Endothelial cell of umbilical vein (primary cell): ENCODE data around the gene MLF2. TPM values are rescaled to one million over a fixed set of nuclear protein-coding genes. Genes with fewer than 3 reads are reported as not detected.

Experiments used
- BruUV-seq: library from RNA; stranded (reverse); fragments of 400-500 nt; replicated peaks from 2 replicates; lab custom pipeline; 2021; lab: Mats Ljungman, UMichigan
- CTCF ChIA-PET: fragments of 300-600, 350-600 bp; sonication (Branson Sonifier 250); formaldehyde crosslinking; loops from one replicate; lab custom pipeline; 2021; ENCODE audit warnings: antibody characterized with exemption, inconsistent platforms; lab: Charles Lee
- POLR2A ChIA-PET: fragments of 300-600, 350-600 bp; sonication (Branson Sonifier 250); formaldehyde crosslinking; loops from one replicate; lab custom pipeline; 2021; ENCODE audit warnings: antibody characterized with exemption, inconsistent platforms; lab: Charles Lee
- DNase-seq: peaks from one replicate; pipeline ENCODE4 v3.0.0-alpha.2; 2011; ENCODE audit warnings: low read depth, low spot score
- FAIRE-seq: peaks from 2 replicates; lab custom pipeline; 2011; peaks lifted over from hg19 to GRCh38; lab: Jason Lieb, UNC
- H2AFZ ChIP-seq: 2 replicates; pipeline ENCODE4 v1.6.0; 2012; ENCODE audit warnings: low read depth, low read length, control low read depth, inconsistent platforms
- H3K27ac ChIP-seq: 2 replicates; pipeline ENCODE4 v1.5.1; 2011; ENCODE audit warnings: low read depth, mild to moderate bottlenecking, control low read depth, low read length, moderate library complexity; ENCODE audit not compliant: insufficient read depth
- H3K27me3 ChIP-seq, 2 experiments: 2 replicates each; pipeline versions ENCODE4 v1.6.0 to v1.6.1; 2011; ENCODE audit warnings: low read length in 2 of 2, mixed read lengths in 1 of 2; ENCODE audit not compliant: control insufficient read depth in 2 of 2, insufficient read depth in 2 of 2
- H3K36me3 ChIP-seq, 2 experiments: 2 replicates in 1 of 2; 3 replicates in 1 of 2; pipeline ENCODE4 v1.5.1; 2011; ENCODE audit warnings: low read length in 2 of 2, mild to moderate bottlenecking in 1 of 2, moderate library complexity in 1 of 2; ENCODE audit not compliant: control insufficient read depth in 2 of 2, insufficient read depth in 2 of 2; ENCODE audit errors: extremely low read depth in 1 of 2
- H3K4me1 ChIP-seq: 3 replicates; pipeline ENCODE4 v1.5.1; 2011; ENCODE audit warnings: mild to moderate bottlenecking, low read length; ENCODE audit not compliant: control insufficient read depth, insufficient read depth; ENCODE audit errors: extremely low read depth
- H3K4me2 ChIP-seq: 2 replicates; pipeline ENCODE4 v1.6.1; 2011; ENCODE audit warnings: low read length, control low read depth, mixed read lengths; ENCODE audit not compliant: insufficient read depth
- H3K4me3 ChIP-seq, 3 experiments: fragments of 200-600 bp in 1 of 3; sonication (generic), shearing (Covaris generic) in 1 of 3; replicated peaks in 1 of 3; 2 replicates each; pipeline ENCODE4 v1.5.1; 2011 to 2016; ENCODE audit warnings: control low read depth in 3 of 3, low read length in 3 of 3, mild to moderate bottlenecking in 2 of 3, inconsistent platforms in 1 of 3, low read depth in 1 of 3, moderate library complexity in 1 of 3; ENCODE audit not compliant: insufficient read depth in 1 of 3
- H3K79me2 ChIP-seq: 2 replicates; pipeline ENCODE4 v1.6.0; 2012; ENCODE audit warnings: low read length, inconsistent platforms; ENCODE audit not compliant: control insufficient read depth, insufficient read depth
- H3K9ac ChIP-seq: replicated peaks from 2 replicates; pipeline ENCODE3; 2011; ENCODE audit warnings: low read length, control low read depth; ENCODE audit not compliant: insufficient read depth; ENCODE audit errors: extremely low read depth
- H3K9me1 ChIP-seq: replicated peaks from 3 replicates; pipeline ENCODE4 v1.6.0; 2011; ENCODE audit warnings: mild to moderate bottlenecking, low read length; ENCODE audit not compliant: control insufficient read depth, insufficient read depth; ENCODE audit errors: extremely low read depth
- H3K9me3 ChIP-seq: replicated peaks from 2 replicates; pipeline ENCODE4 v1.5.1; 2012; ENCODE audit warnings: low read length, inconsistent platforms; ENCODE audit not compliant: control insufficient read depth, insufficient read depth
- H4K20me1 ChIP-seq: replicated peaks from 2 replicates; pipeline ENCODE3; 2011; ENCODE audit warnings: mild to moderate bottlenecking, low read length; ENCODE audit not compliant: control insufficient read depth, insufficient read depth; ENCODE audit errors: extremely low read depth
- CTCF ChIP-seq, 2 donors: IDR thresholded peaks; 1 replicate in 1 of 2; 2 replicates in 1 of 2; pipeline ENCODE4 v1.5.1; 2011; ENCODE audit warnings: low read length in 2 of 2, mild to moderate bottlenecking in 2 of 2, moderate library complexity in 2 of 2, control low read depth in 1 of 2, inconsistent platforms in 1 of 2, low read depth in 1 of 2; ENCODE audit not compliant: insufficient read depth in 1 of 2; ENCODE audit errors: extremely low read depth in 1 of 2
- EZH2 ChIP-seq: IDR thresholded peaks from 2 replicates; pipeline ENCODE4 v1.6.1; 2012; ENCODE audit warnings: borderline replicate concordance, low read depth, mild to moderate bottlenecking, moderate library complexity, low read length, inconsistent platforms; ENCODE audit not compliant: severe bottlenecking
- FOS ChIP-seq: IDR thresholded peaks from 2 replicates; pipeline ENCODE4 v1.6.1; 2011; ENCODE audit warnings: mild to moderate bottlenecking, low read length, moderate library complexity, borderline replicate concordance; ENCODE audit not compliant: insufficient read depth
- GATA2 ChIP-seq: IDR thresholded peaks from 2 replicates; pipeline ENCODE4 v1.7.0; 2011; ENCODE audit warnings: low read depth, mild to moderate bottlenecking, moderate library complexity, mixed read lengths, low read length; ENCODE audit not compliant: insufficient read length, insufficient read depth
- JUN ChIP-seq: IDR thresholded peaks from 2 replicates; pipeline ENCODE4 v1.6.1; 2011; ENCODE audit warnings: borderline replicate concordance, low read depth; ENCODE audit not compliant: insufficient read length, insufficient read depth
- MAX ChIP-seq: IDR thresholded peaks from 2 replicates; pipeline ENCODE4 v1.6.1; 2011; ENCODE audit not compliant: insufficient read depth, insufficient read length
- MYC ChIP-seq: IDR thresholded peaks from one replicate; pipeline ENCODE4 v1.6.1; 2011; ENCODE audit warnings: mild to moderate bottlenecking, low read depth, low read length
- POLR2A ChIP-seq: IDR thresholded peaks from 2 replicates; pipeline ENCODE4 v1.6.1; 2012; ENCODE audit warnings: low read depth, mild to moderate bottlenecking, control low read depth, low read length
- POLR2AphosphoS5 ChIP-seq: IDR thresholded peaks from 2 replicates; pipeline ENCODE4 v1.6.1; 2012; ENCODE audit warnings: low read depth, mild to moderate bottlenecking, control low read depth, low read length, moderate library complexity; ENCODE audit not compliant: insufficient read depth
- dilution Hi-C: fragments of 300-500 bp; cut with MboI; formaldehyde crosslinking; loops from one replicate; pipeline ENCODE4 v1.15.0; 2019; ENCODE audit warnings: low sequenced_read_pairs; ENCODE audit not compliant: extremely low pct_ligation_motif_present
- intact Hi-C: fragments of 100-400 bp; cut with micrococcal nuclease; formaldehyde crosslinking; loops from one replicate; pipeline ENCODE4 v1.10.0; 2022
- polyA plus RNA-seq, 4 experiments: library from polyadenylated mRNA; depleted of rRNA in 3 of 4; stranded (reverse) in 3 of 4; unstranded in 1 of 4; fragments of >200 nt; gene quantifications; 2 replicates each; pipeline versions ENCODE4 v1.2.1 to v1.2.3, GENCODE V29; 2011 to 2012; ENCODE audit warnings: missing spikeins in 1 of 4
- total RNA-seq: library from RNA; stranded (reverse); gene quantifications from 2 replicates; pipeline ENCODE4 v1.2.3, GENCODE V29; 2021

The MLF2 gene
- total and polyA plus RNA-seq, 2 donors (not counting 3 experiments of a cell fraction or from before 2014, with no cell fraction given), result 147 to 306 TPM

GRCh38 chr12:6723607-6724408 is 29.1 kb downstream of the MLF2 start, which contains the start of gene COPS7A:
Gene COPS7A, plus strand, starts transcription at chr12:6724046. Its CDS starts 611 bp downstream, at chr12:6724657.
- Histone ChIP-seq H3K27ac (peak within 1 kb of the TSS; percentile 52), H3K9me3 (no peaks in the 10 kb centered on the region), H3K79me2 (peaks cover 2% of the 10 kb centered on the region), H3K4me2 (peak within 1 kb of the TSS; percentile 70), H3K27me3 (no peaks in the 10 kb centered on the region), H4K20me1 (no peaks in the 10 kb centered on the region), H3K4me1 (peaks cover 11% of the 10 kb centered on the region), H3K4me3 (peak within 1 kb of the TSS; percentile 45 to 48 (median 47)), H3K9ac (peak within 1 kb of the TSS; percentile 57), H3K36me3 (peaks cover 0 to 3% of the 10 kb centered on the region in 2 experiments), H3K9me1 (no peaks in the 10 kb centered on the region), H2AFZ (peak within 1 kb of the TSS; percentile 63)
- peak; percentile 98 for DNase-seq
- TSS peak; percentile 87 for BruUV-seq
- FAIRE-seq, result peak; percentile 99
- intact Hi-C loops, result loop anchor here (1.0 kb wide), 5 partner anchors 29 to 107 kb away; partner anchors contain the start of genes ING4, MLF2 and ZNF384
- dilution Hi-C loops, result no loop called here
- CTCF ChIA-PET, result interaction anchor here (0.7 to 2.8 kb wide), 13 partner anchors 10 to 128 kb away, joined by 3 to 15 read pairs (median 4); partner anchors contain the start of genes CDCA3, MLF2, PTMS and USP5
- TF ChIP-seq JUN (no peak), MAX (peak; percentile 98), POLR2A (peak; percentile 35), EZH2 (no peak), CTCF (IDR thresholded peaks at IDR 0.05; ENCODE audit: extremely low read depth in 1 of 2, insufficient read depth in 1 of 2, low read depth in 1 of 2, low read length in 2 of 2) (no peak), POLR2AphosphoS5 (peak; percentile 91), MYC (peak; percentile 80), GATA2 (no peak), FOS (peak; percentile 14)
- POLR2A ChIA-PET, result interaction anchor here (0.6 to 1.5 kb wide), 5 partner anchors 29 to 167 kb away, joined by 3 to 13 read pairs (median 6); partner anchors contain the start of genes CDCA3, MLF2, PTMS and ZNF384
